ENCODE data around the gene CCNJ. TPM values are rescaled to one million over a fixed set of nuclear protein-coding genes. Genes with fewer than 3 reads are reported as not detected.

CCNJ gene, protein sequence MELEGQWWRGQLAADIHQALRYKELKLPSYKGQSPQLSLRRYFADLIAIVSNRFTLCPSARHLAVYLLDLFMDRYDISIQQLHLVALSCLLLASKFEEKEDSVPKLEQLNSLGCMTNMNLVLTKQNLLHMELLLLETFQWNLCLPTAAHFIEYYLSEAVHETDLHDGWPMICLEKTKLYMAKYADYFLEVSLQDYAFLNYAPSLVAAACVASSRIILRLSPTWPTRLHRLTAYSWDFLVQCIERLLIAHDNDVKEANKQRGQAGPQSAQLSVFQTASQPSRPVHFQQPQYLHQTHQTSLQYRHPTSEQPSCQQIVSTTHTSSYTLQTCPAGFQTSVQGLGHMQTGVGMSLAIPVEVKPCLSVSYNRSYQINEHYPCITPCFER
- 1.1 and 3.0 TPM in 2 replicates for total RNA-seq

DNA sequence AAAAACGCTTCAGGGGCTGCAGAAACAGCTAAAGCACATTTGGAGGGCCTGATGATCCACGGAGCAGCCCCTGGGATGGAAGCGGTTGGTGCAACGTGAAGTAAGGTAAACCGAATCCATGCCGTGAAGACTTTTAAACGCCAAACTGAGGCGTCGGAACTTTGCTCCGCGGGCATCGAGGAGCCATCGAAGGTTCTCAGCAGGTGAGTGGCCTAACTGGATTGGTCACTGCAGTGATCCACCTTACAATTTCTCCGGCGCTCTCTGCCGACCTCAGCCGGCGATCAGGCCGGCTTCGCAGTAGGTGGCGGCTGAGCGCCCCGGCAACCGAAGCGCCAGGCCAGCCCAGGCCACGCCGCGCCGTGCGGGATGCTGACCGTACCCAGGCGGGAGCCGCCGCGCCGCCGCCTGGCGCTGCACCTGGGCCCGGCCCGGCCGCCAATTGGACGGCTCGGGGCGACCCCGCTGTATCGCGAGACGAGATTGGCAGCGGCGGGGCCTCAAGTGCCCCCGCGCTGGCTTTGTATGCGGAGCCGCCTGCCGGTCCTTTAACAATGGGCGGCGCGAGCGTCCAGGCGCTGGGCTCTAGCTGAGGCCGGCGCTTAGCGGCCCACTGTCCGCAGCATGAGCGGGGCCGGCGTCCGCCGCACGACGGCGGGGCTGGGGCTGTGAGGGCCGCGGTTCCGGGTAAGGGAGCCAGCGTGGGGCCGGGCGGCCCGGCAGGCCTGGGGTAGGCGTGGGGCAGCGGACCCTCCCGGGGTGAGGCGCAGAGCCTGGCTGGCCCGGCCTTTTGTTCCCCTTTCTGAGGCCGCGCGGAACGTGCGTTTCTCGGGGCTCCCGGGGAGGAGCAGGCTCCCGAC lies at the start of gene CCNJ:
CCNJ (plus strand) TSS at position 551 of the 860 bp plus-strand sequence. CDS start 811 bp downstream, outside the sequence.

Other genes with a start within 250 kb of the CCNJ start
- not detected in 2 replicates for gene CC2D2B, start 135.6 kb upstream of the CCNJ start, total RNA-seq
- 5.5 and 7.7 TPM in 2 replicates for gene ZNF518A, start 86.7 kb downstream of the CCNJ start, total RNA-seq
- gene BLNK, start 228.0 kb downstream of the CCNJ start, total RNA-seq = not detected in 2 replicates